ENCODE results near the gene GNRHR.
"Not testable (repeated sequence)": the region's sequence is repeated elsewhere in the genome, so short reads cannot be mapped to it uniquely, and the experiment has no call there.

The GNRHR gene

GRCh38 chr4:67727124-67727850 is 26.9 kb downstream of the GNRHR start:
- DNase-seq (ENCODE audit: low read depth): peak; percentile 87

GRCh38 chr4:67725981-67726380 is 28.2 kb downstream of the GNRHR start:
- DNase-seq (ENCODE audit: low read depth): peak; percentile 74

GRCh38 chr4:67725132-67725531 is 29.1 kb downstream of the GNRHR start:
- DNase-seq (ENCODE audit: low read depth): no peak

- no peak for DNase-seq (ENCODE audit: low read depth)
Observed at GRCh38 chr4:67723949-67724348, 30.2 kb downstream of the GNRHR start.

- no peak for DNase-seq (ENCODE audit: low read depth)
Observed at GRCh38 chr4:67723341-67723740, 30.8 kb downstream of the GNRHR start.

- no peak for DNase-seq (ENCODE audit: low read depth)
Observed at GRCh38 chr4:67721770-67722597, 32.2 kb downstream of the GNRHR start.

- no peak for DNase-seq (ENCODE audit: low read depth)
Observed at GRCh38 chr4:67721315-67721769, 32.8 kb downstream of the GNRHR start.

GRCh38 chr4:67719953-67720617 is 34.1 kb downstream of the GNRHR start:
- DNase-seq (ENCODE audit: low read depth): no peak

GRCh38 chr4:67718848-67719247 is 35.3 kb downstream of the GNRHR start:
- no peak for DNase-seq (ENCODE audit: low read depth)

- no peak for DNase-seq (ENCODE audit: low read depth)
Observed at GRCh38 chr4:67717586-67717985, 36.6 kb downstream of the GNRHR start.

- no peak for DNase-seq (ENCODE audit: low read depth)
Observed at GRCh38 chr4:67714955-67715354, 39.2 kb downstream of the GNRHR start.

GRCh38 chr4:67714248-67714583 is 40.0 kb downstream of the GNRHR start:
- no peak for DNase-seq (ENCODE audit: low read depth)

GRCh38 chr4:67713529-67714247 is 40.5 kb downstream of the GNRHR start:
- DNase-seq (ENCODE audit: low read depth): no peak

- no peak for DNase-seq (ENCODE audit: low read depth)
Observed at GRCh38 chr4:67712650-67713528, 41.3 kb downstream of the GNRHR start.

GRCh38 chr4:67712000-67712625 is 42.1 kb downstream of the GNRHR start:
- DNase-seq (ENCODE audit: low read depth): no peak

- DNase-seq (ENCODE audit: low read depth): not testable (repeated sequence)
Observed at GRCh38 chr4:67706682-67707081, 47.5 kb downstream of the GNRHR start.

GRCh38 chr4:67704843-67705242 is 49.3 kb downstream of the GNRHR start:
- no peak for DNase-seq (ENCODE audit: low read depth)

GRCh38 chr4:67702166-67702565 is 52.0 kb downstream of the GNRHR start:
- DNase-seq (ENCODE audit: low read depth): no peak

GRCh38 chr4:67701517-67701850 is 52.7 kb downstream of the GNRHR start:
- DNase-seq (ENCODE audit: low read depth): no peak

GRCh38 chr4:67700738-67701516 is 53.3 kb downstream of the GNRHR start, which contains the start of gene UBA6:
Gene UBA6 (minus strand): TSS chr4:67701155. CDS start chr4:67701119, 36 bp downstream.
- peak; percentile 86 for DNase-seq (ENCODE audit: low read depth)
